Left lung (tissue), 10 donors: ENCODE results near the gene RXRA. TPM values are rescaled to one million over a fixed set of nuclear protein-coding genes. Genes with fewer than 3 reads are reported as not detected.
A peak's percentile ranks its signal among the peaks of the same experiment; 100 is the strongest.

ENCODE experiments used
- ATAC-seq: fragments of 200-7000 bp; cut with Tn5 transposase; one replicate; pipeline ENCODE4 v1.9.1; 2020; ENCODE audit warnings: moderate library complexity
- DNase-seq, 4 donors: peaks; one replicate each; pipeline ENCODE4 v3.0.0-alpha.2; 2013 to 2020
- H3K27ac ChIP-seq, 2 donors: fragments of 200-600 bp; sonication (generic) in 1 of 2; one replicate each; pipeline versions ENCODE4 v1.5.0 to v1.8.0; 2020 to 2021
- H3K27me3 ChIP-seq, 2 donors: fragments of 200-600 bp; sonication (generic) in 1 of 2; one replicate each; pipeline versions ENCODE4 v1.5.0 to v1.8.0; 2020 to 2021
- H3K36me3 ChIP-seq, 2 donors: fragments of 200-600 bp; sonication (generic) in 1 of 2; one replicate each; pipeline versions ENCODE4 v1.5.0 to v1.8.0; 2020 to 2021
- H3K4me1 ChIP-seq, 2 donors: fragments of 200-600 bp; one replicate each; pipeline ENCODE4 v1.8.0; 2021
- H3K4me3 ChIP-seq, 2 donors: fragments of 200-600 bp; sonication (generic) in 1 of 2; one replicate each; pipeline versions ENCODE4 v1.5.0 to v1.8.0; 2020 to 2021; ENCODE audit warnings: mild to moderate bottlenecking in 1 of 2
- H3K9me3 ChIP-seq, 2 donors: fragments of 200-600 bp; sonication (generic) in 1 of 2; one replicate each; pipeline versions ENCODE4 v1.5.0 to v1.8.0; 2020 to 2021
- CTCF ChIP-seq, 2 donors: fragments of 200-600 bp; sonication (generic) in 1 of 2; IDR thresholded peaks; one replicate each; pipeline versions ENCODE4 v1.5.0 to v1.8.0; 2021; ENCODE audit warnings: antibody characterized with exemption in 2 of 2
- intact Hi-C, 2 donors: fragments of 100-400 bp; cut with DNase I; formaldehyde crosslinking; loops; one replicate each; pipeline versions ENCODE4 v1.11.2 to v1.14.2; 2022
- polyA plus RNA-seq, 6 donors: library from polyadenylated mRNA; unstranded; fragments of 120-200 nt; gene quantifications; one replicate each; pipeline ENCODE4 v1.2.1, GENCODE V29; 2013; ENCODE audit not compliant: insufficient read length in 6 of 6
- total RNA-seq, 2 donors: library from RNA; stranded (reverse); fragmentation: NEBNext Ultra II Directional; extraction: Animal tissue kit (Norgen Biotek cat#: 25700); gene quantifications; one replicate each; pipeline ENCODE4 v1.2.1, GENCODE V29; 2021
- donor health status: DM: no; HTN: yes; CAD: no.
- donor health status: DM: no; HTN: no; CAD: no.

RXRA gene
- total and polyA plus RNA-seq, 8 donors, result 42.2 to 79.5 (median 55.7) TPM

GRCh38 chr9:134413112-134413715, 87.0 kb downstream of the RXRA start:
- H3K36me3 ChIP-seq, result peaks cover 0 to 79% of the 10 kb centered on the region in 2 donors
- intact Hi-C loops, result no loop called here

GRCh38 chr9:134413890-134414623, 87.8 kb downstream of the RXRA start:
- peaks cover 42 to 60% of the 10 kb centered on the region in 2 donors for H3K4me1 ChIP-seq
- intact Hi-C loops, result no loop called here
- DNase-seq (peak in 3 of 4 donors; percentile 61 to 92 (median 82)), ATAC-seq (peak; percentile 69)
- no peaks in the 10 kb centered on the region for H3K9me3 ChIP-seq
- H3K4me3 ChIP-seq, result no peak overlapping the region
- peaks cover 0 to 80% of the 10 kb centered on the region in 2 donors for H3K36me3 ChIP-seq
- H3K27me3 ChIP-seq, result no peaks in the 10 kb centered on the region
- H3K27ac ChIP-seq, result peak overlapping the region in 1 of 2 donors; percentile 48
- no peak for TF ChIP-seq CTCF (IDR thresholded peaks at IDR 0.05)

More at GRCh38 chr9:134413112-134413715, 87.0 kb downstream of the RXRA start:
- Histone ChIP-seq H3K27me3 (no peaks in the 10 kb centered on the region), H3K27ac (no peak overlapping the region), H3K4me3 (no peak overlapping the region), H3K9me3 (no peaks in the 10 kb centered on the region), H3K4me1 (peaks cover 46 to 68% of the 10 kb centered on the region in 2 donors)
- no peak for TF ChIP-seq CTCF (IDR thresholded peaks at IDR 0.05)
- ATAC-seq (no peak), DNase-seq (no peak)

- no peaks in the 10 kb centered on the region for H3K27me3 ChIP-seq
- H3K4me3 ChIP-seq, result no peak overlapping the region
- TF ChIP-seq CTCF (IDR thresholded peaks at IDR 0.05), result no peak
- H3K27ac ChIP-seq, result no peak overlapping the region
- intact Hi-C loops, result no loop called here
- ATAC-seq (no peak), DNase-seq (no peak)
- peaks cover 34 to 51% of the 10 kb centered on the region in 2 donors for H3K4me1 ChIP-seq
- H3K36me3 ChIP-seq, result peaks cover 0 to 81% of the 10 kb centered on the region in 2 donors
- no peaks in the 10 kb centered on the region for H3K9me3 ChIP-seq
These were observed 88.7 kb downstream of the RXRA start for GRCh38 chr9:134414900-134415425.

- Histone ChIP-seq H3K4me1 (peaks cover 24 to 41% of the 10 kb centered on the region in 2 donors), H3K27me3 (no peaks in the 10 kb centered on the region), H3K36me3 (peaks cover 0 to 86% of the 10 kb centered on the region in 2 donors), H3K27ac (no peak overlapping the region), H3K4me3 (no peak overlapping the region), H3K9me3 (no peaks in the 10 kb centered on the region)
- DNase-seq (no peak), ATAC-seq (no peak)
- no peak for TF ChIP-seq CTCF (IDR thresholded peaks at IDR 0.05)
- intact Hi-C loops, result no loop called here
These were observed 90.2 kb downstream of the RXRA start for GRCh38 chr9:134416385-134417015.

GRCh38 chr9:134418354-134418753, 92.1 kb downstream of the RXRA start:
- Histone ChIP-seq H3K4me3 (no peak overlapping the region), H3K27ac (no peak overlapping the region), H3K4me1 (peaks cover 13 to 30% of the 10 kb centered on the region in 2 donors), H3K9me3 (no peaks in the 10 kb centered on the region), H3K36me3 (peaks cover 0 to 91% of the 10 kb centered on the region in 2 donors), H3K27me3 (no peaks in the 10 kb centered on the region)
- DNase-seq (no peak), ATAC-seq (no peak)
- TF ChIP-seq CTCF (IDR thresholded peaks at IDR 0.05), result no peak
- intact Hi-C loops, result no loop called here
